GM21723 (cell line): ENCODE data around the gene PPP4R3B.
"Not testable (repeated sequence)": the region's sequence is repeated elsewhere in the genome, so short reads cannot be mapped to it uniquely, and the experiment has no call there.

Experiments
- ATAC-seq: cut with Tn5 transposase; IDR thresholded peaks from one replicate; pipeline ENCODE4 v1.9.1; 2021; ENCODE audit warnings: mild to moderate bottlenecking, moderate library complexity; ENCODE audit not compliant: unreplicated experiment

The PPP4R3B gene

DNA sequence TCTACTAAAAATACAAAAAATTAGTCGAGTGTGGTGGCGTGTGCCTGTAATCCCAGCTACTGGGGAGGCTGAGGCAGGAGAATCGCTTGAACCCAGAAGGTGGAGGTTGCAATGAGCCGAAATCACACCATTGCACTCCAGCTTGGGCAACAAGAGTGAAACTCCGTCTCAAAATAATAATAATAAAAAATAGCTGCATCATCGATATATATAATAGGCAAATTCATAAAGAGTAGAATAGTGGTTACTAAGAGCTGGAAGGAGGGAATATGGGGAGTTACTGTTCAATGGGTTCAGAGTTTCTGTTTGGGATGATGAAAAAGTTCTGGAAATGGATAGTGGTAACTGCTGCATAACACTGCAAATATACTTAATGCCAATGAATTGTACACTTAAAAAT, 20.6 kb downstream of the PPP4R3B start:
- ATAC-seq = not testable (repeated sequence)

- no peak for ATAC-seq
Measured at GRCh38 chr2:55595536-55595935, 21.9 kb downstream of the PPP4R3B start.

GRCh38 chr2:55592130-55592529, 25.3 kb downstream of the PPP4R3B start:
- ATAC-seq = no peak

DNA sequence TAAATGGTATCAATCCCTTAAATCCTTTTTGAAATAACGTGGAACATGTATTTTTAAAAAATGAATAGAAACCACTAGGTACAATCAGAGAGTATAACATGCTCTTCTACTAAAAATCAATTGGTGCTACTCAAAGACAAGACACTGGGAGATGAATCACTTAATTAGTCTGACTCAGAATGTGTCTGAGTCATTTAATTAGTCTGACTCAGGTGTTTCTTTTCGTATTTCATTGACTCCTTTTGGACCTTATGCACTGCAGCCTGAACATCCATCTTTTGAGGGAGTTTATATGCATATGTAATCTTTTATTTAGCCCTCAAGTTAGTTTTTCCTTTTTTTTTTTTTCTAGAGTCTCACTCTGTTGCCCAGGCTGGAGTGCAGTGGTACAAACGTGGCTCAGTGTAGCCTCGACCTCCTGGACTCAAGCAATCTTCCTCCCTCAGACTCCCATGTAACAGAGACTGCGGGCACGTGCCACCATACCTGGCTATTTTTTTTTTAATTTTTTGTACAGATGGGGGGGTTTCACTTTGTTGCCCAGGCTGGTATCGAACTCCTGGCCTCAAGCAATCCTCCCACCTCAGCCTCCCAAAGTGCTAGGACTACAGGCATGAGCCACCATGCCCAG, 26.5 kb downstream of the PPP4R3B start:
- ATAC-seq = peak; percentile 73

GRCh38 chr2:55585451-55586080, 31.9 kb downstream of the PPP4R3B start:
- no peak for ATAC-seq

DNA sequence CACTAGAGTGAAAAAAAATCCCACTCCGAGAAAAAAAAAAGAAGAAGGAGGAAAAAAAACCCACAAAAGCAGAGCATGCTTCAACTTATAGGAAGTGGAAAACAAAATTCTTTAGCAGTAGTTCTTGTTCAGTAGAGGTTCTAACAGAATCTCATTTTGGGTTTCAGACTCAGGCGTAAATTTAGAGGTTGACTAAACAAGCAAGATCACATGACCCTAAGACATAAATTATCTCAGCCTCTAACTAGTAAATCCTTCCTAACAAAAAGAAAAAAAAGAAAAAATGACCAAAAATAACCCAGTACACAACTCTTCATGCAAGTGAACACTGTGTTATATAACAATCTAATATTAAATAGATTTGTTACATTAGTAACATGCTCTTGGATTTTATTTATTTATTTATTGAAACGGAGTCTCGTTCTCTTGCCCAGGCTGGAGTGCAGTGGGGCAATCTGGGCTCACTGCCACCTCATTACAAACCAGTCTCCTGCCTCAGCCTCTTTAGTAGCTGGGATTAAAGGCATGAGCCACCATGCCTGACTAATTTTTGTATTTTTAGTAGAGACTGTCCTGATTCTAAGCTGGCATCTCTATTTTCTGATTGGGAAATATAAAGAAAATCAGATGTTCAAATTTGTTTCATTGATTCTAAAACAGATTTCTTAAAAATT, 35.4 kb downstream of the PPP4R3B start:
- ATAC-seq = no peak

GRCh38 chr2:55581435-55581834, 36.0 kb downstream of the PPP4R3B start:
- ATAC-seq = no peak

- ATAC-seq = not testable (repeated sequence)
Measured at GRCh38 chr2:55569002-55569401, 48.4 kb downstream of the PPP4R3B start.

DNA sequence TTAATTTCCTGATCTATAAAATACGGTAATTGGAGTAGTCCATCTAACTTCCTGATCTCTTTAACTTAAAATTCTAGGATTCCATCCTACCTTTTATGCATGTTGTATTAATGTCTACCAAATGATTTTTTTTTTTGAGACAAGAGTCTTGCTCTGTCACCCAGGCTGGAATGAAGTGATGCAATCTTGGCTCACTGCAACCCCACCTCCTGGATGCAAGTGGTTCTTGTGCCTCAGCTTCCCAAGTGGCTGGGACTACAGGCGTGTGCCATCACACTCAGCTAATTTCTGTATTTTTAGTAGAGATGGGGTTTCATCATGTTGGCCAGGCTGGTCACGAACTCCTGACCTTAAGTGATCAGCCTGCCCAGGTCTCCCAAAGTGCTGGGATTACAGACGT, 50.1 kb downstream of the PPP4R3B start:
- ATAC-seq = no peak

DNA sequence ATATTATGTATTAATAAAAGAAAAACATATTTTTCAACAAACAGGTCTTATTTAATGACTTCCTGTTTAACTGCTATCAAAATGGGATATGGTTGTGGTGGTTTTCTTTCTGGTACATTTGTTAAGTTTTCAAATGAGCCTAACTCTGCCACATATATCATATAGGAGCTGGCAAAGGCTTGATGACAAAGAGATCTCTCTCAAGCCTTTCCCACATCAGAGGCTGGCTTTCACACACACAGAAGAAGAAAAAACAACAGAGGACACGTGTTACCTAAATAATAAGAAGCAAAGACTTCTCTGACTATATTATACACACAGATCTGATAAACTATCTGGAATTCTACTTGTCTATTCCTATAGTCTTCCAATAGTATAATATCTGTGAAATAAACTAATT, 51.8 kb downstream of the PPP4R3B start:
- no peak for ATAC-seq

GRCh38 chr2:55560855-55561254, 56.6 kb downstream of the PPP4R3B start:
- ATAC-seq = no peak

DNA sequence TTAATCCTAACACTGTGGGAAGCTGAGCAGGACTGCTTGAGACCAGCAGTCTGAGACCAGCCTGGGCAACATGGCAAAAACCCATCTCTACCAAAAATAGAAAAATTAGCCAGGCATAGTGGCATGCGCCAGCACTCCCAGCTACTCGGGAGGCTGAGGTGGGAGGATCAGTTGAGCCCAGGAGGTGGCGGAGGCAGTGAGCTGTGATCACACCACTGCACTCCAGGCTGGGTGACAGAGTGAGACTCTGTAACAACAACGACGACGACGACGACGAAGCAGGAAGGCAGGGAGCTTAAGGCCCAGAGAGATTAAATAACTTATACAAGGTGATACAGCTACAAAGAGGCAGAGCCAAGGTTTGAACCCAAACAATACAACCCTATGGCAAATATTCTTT, 60.6 kb downstream of the PPP4R3B start:
- no peak for ATAC-seq

- ATAC-seq = no peak
Measured at GRCh38 chr2:55555977-55556376, 61.4 kb downstream of the PPP4R3B start.

GRCh38 chr2:55553321-55553720, 64.1 kb downstream of the PPP4R3B start:
- no peak for ATAC-seq

GRCh38 chr2:55550368-55551102, 66.9 kb downstream of the PPP4R3B start:
- no peak for ATAC-seq

GRCh38 chr2:55547679-55548078, 69.7 kb downstream of the PPP4R3B start:
- ATAC-seq = not testable (repeated sequence)

GRCh38 chr2:55547001-55547400, 70.4 kb downstream of the PPP4R3B start:
- ATAC-seq = no peak

DNA sequence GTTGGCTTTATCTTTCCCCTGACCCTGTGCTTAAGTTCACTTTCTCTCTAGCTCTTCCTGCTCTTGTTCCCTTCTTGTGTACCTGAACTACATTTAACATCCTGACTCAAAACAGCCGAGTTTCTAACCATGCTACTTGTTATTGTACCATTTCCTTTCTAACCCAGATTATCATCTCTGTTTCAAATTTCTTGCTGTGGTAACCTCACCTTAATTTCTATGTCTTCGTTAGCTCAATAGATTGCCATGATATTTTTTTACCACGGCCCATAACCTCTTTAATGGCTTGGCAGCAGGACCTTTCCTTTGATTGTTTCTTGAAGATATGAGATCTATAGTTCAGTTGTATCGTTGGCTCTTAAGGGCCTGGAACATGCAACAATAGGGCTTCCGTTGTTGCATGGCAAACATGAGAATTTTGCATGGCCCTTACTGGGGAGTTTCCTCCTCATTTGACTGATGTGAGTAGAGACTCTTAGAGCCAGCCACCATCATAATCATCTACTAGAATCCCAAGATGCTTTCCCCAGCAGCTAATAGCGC, 86.8 kb downstream of the PPP4R3B start:
- no peak for ATAC-seq

DNA sequence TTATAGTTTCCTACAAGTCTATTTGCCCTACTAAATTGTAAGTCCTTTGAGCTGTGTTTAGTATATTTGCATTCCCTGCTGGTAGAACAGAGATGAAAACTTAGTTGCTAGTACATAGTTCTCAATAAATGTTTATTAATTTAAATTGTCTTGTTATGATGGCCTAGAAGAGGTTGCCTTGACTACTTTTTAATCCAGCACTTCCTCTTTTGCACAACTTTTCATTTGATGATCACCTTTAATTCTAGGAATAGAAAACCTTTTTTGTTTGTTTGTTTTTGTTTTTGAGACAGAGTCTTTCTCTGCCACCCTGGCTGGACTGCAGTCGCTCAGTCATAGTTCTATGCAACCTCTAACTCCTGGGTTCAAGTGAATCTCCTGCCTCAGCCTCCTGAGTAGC, 91.2 kb downstream of the PPP4R3B start:
- ATAC-seq = no peak

DNA sequence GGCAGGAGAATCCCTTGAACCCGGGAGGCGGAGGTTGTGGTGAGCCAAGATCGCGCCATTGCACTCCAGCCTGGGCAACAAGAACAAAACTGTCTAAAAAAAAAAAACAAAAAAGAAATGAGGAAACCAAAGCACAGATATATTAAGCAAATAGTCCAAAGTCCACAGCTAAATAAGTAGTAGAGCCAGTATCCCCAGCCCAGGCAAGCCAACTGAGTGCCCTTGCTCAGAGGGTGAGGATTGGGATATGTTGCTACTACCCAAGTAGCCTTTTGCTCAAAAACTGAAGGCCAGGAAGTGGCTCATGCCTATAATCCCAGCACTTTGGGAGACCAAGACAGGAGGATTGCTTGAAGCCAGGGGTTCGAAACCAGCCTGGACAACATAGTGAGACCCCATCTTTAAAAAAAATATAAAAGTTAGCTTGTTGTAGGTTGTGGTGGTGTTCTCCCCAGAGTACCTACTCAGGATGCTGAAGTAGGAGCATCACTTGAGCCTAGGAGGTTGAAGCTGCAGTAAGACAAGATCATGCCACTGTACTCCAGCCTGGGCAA, 92.5 kb downstream of the PPP4R3B start:
- no peak for ATAC-seq
